H1 (cell line): ENCODE data around the gene MCC. TPM values are rescaled to one million over a fixed set of nuclear protein-coding genes. Genes with fewer than 3 reads are reported as not detected.

Source experiments
- CTCF ChIA-PET: fragments of 300-600 bp; sonication (Branson Sonifier 250); formaldehyde crosslinking; loops from one replicate; lab custom pipeline; 2021; ENCODE audit not compliant: partially characterized antibody; lab: Charles Lee
- POLR2A ChIA-PET: fragments of 300-600 bp; sonication (Branson Sonifier 250); formaldehyde crosslinking; loops from one replicate; lab custom pipeline; 2021; ENCODE audit warnings: inconsistent platforms; ENCODE audit not compliant: partially characterized antibody; lab: Charles Lee
- DNase-seq, 2 experiments: peaks; one replicate each; pipeline versions ENCODE4 v3.0.0 to v3.0.0-alpha.2; 2010 to 2022; ENCODE audit warnings: low spot score in 2 of 2, low read depth in 1 of 2, mixed read lengths in 1 of 2
- FAIRE-seq: peaks from 2 replicates; lab custom pipeline; 2011; peaks lifted over from hg19 to GRCh38; lab: Jason Lieb, UNC
- H2AFZ ChIP-seq: 2 replicates; pipeline ENCODE4 v1.8.1; 2012; ENCODE audit warnings: low read length, inconsistent platforms
- H2AK5ac ChIP-seq: 2 replicates; pipeline ENCODE4 v1.6.1; 2013; ENCODE audit warnings: low read depth, low read length
- H2BK120ac ChIP-seq: replicated peaks from 2 replicates; pipeline ENCODE3; 2013; ENCODE audit warnings: low read depth, low read length, inconsistent platforms
- H2BK12ac ChIP-seq: 2 replicates; pipeline ENCODE4 v1.6.1; 2013; ENCODE audit warnings: low read depth, low read length
- H2BK15ac ChIP-seq: 2 replicates; pipeline ENCODE4 v1.6.1; 2013; ENCODE audit warnings: low read length
- H2BK20ac ChIP-seq: 2 replicates; pipeline ENCODE4 v1.6.1; 2013; ENCODE audit warnings: low read length
- H2BK5ac ChIP-seq: 2 replicates; pipeline ENCODE4 v1.6.1; 2013; ENCODE audit warnings: low read depth, low read length
- H3K14ac ChIP-seq: 2 replicates; pipeline ENCODE4 v1.6.1; 2013; ENCODE audit warnings: inconsistent platforms; ENCODE audit not compliant: insufficient read length
- H3K18ac ChIP-seq: 2 replicates; pipeline ENCODE4 v1.6.1; 2013; ENCODE audit warnings: low read length; ENCODE audit errors: extremely low read depth
- H3K23ac ChIP-seq: 2 replicates; pipeline ENCODE4 v1.6.1; 2013; ENCODE audit warnings: inconsistent platforms; ENCODE audit not compliant: insufficient read length
- H3K23me2 ChIP-seq: 2 replicates; pipeline ENCODE4 v1.6.1; 2013; ENCODE audit warnings: low read depth, low read length
- H3K27ac ChIP-seq: 2 replicates; pipeline ENCODE4 v1.6.1; 2011; ENCODE audit warnings: low read depth, low read length, inconsistent platforms
- H3K27me3 ChIP-seq, 4 experiments: replicated peaks in 1 of 4; 1 replicate in 1 of 4; 2 replicates in 3 of 4; pipeline versions ENCODE4 v1.6.1 to v1.8.1; 2011 to 2013; ENCODE audit warnings: low read length in 3 of 4, mild to moderate bottlenecking in 3 of 4, inconsistent platforms in 2 of 4, mixed read lengths in 2 of 4, moderate library complexity in 1 of 4; ENCODE audit not compliant: control insufficient read depth in 3 of 4, insufficient read depth in 3 of 4; ENCODE audit errors: extremely low read depth in 1 of 4
- H3K36me3 ChIP-seq, 4 experiments: 2 replicates each; pipeline versions ENCODE4 v1.6.1 to v1.8.1; 2011 to 2013; ENCODE audit warnings: mild to moderate bottlenecking in 4 of 4, low read length in 3 of 4, moderate library complexity in 2 of 4, control low read depth in 1 of 4, inconsistent platforms in 1 of 4; ENCODE audit not compliant: insufficient read depth in 4 of 4, control insufficient read depth in 2 of 4
- H3K4ac ChIP-seq: replicated peaks from 2 replicates; pipeline ENCODE3; 2013; ENCODE audit warnings: low read length, low read depth, mixed read lengths, inconsistent platforms; ENCODE audit not compliant: insufficient read length
- H3K4me1 ChIP-seq, 4 experiments: replicated peaks in 1 of 4; 1 replicate in 1 of 4; 2 replicates in 3 of 4; pipeline versions ENCODE4 v1.6.1 to v1.8.1; 2011 to 2013; ENCODE audit warnings: low read length in 3 of 4, inconsistent platforms in 2 of 4, mixed read lengths in 1 of 4; ENCODE audit not compliant: insufficient read depth in 4 of 4, control insufficient read depth in 3 of 4
- H3K4me2 ChIP-seq, 2 experiments: 2 replicates each; pipeline versions ENCODE4 v1.6.1 to v1.8.1; 2011 to 2013; ENCODE audit warnings: low read depth in 2 of 2, low read length in 2 of 2, control low read depth in 1 of 2, inconsistent platforms in 1 of 2, mild to moderate bottlenecking in 1 of 2; ENCODE audit not compliant: insufficient read depth in 1 of 2
- H3K4me3 ChIP-seq, 4 experiments: fragments of 200-600, 300-600 bp in 1 of 4; sonication (generic), shearing (Covaris generic), sonication (Bioruptor Twin) in 1 of 4; 2 replicates each; pipeline versions ENCODE4 v1.5.1 to v1.8.1; 2011 to 2016; ENCODE audit warnings: low read length in 4 of 4, low read depth in 3 of 4, control low read depth in 2 of 4, inconsistent platforms in 2 of 4, mild to moderate bottlenecking in 2 of 4, mixed read lengths in 1 of 4, moderate library complexity in 1 of 4; ENCODE audit not compliant: insufficient read depth in 2 of 4; ENCODE audit errors: extremely low read depth in 1 of 4
- H3K56ac ChIP-seq: replicated peaks from 2 replicates; pipeline ENCODE3; 2013; ENCODE audit warnings: low read depth, mild to moderate bottlenecking, mixed read lengths, low read length, inconsistent platforms; ENCODE audit not compliant: insufficient read length
- H3K79me1 ChIP-seq: 2 replicates; pipeline ENCODE4 v1.6.1; 2013; ENCODE audit warnings: low read depth, low read length, control low read depth
- H3K79me2 ChIP-seq, 2 experiments: 2 replicates each; pipeline versions ENCODE4 v1.6.1 to v1.8.1; 2012 to 2013; ENCODE audit warnings: low read length in 2 of 2, mild to moderate bottlenecking in 2 of 2, inconsistent platforms in 1 of 2; ENCODE audit not compliant: insufficient read depth in 2 of 2, control insufficient read depth in 1 of 2
- H3K9ac ChIP-seq, 4 experiments: replicated peaks in 1 of 4; 1 replicate in 1 of 4; 2 replicates in 3 of 4; pipeline versions ENCODE4 v1.6.1 to v1.8.1; 2011 to 2013; ENCODE audit warnings: low read depth in 3 of 4, low read length in 3 of 4, control low read depth in 2 of 4, mild to moderate bottlenecking in 2 of 4, moderate library complexity in 2 of 4, inconsistent platforms in 1 of 4; ENCODE audit errors: extremely low read depth in 1 of 4
- H3K9me3 ChIP-seq, 2 experiments: 2 replicates each; pipeline versions ENCODE4 v1.6.1 to v1.8.1; 2012 to 2013; ENCODE audit warnings: mild to moderate bottlenecking in 2 of 2, moderate library complexity in 2 of 2, control low read depth in 1 of 2, inconsistent platforms in 1 of 2, low read depth in 1 of 2, low read length in 1 of 2, mixed read lengths in 1 of 2; ENCODE audit not compliant: insufficient read depth in 2 of 2
- H4K20me1 ChIP-seq, 2 experiments: replicated peaks in 1 of 2; 2 replicates each; pipeline versions ENCODE3 to v1.8.1; 2011 to 2013; ENCODE audit warnings: inconsistent platforms in 2 of 2, low read length in 2 of 2, mild to moderate bottlenecking in 1 of 2; ENCODE audit not compliant: insufficient read depth in 2 of 2, control insufficient read depth in 1 of 2
- H4K5ac ChIP-seq: 2 replicates; pipeline ENCODE4 v1.6.1; 2013; ENCODE audit warnings: low read length, low read depth, mixed read lengths, inconsistent platforms; ENCODE audit not compliant: insufficient read length
- H4K8ac ChIP-seq: 2 replicates; pipeline ENCODE4 v1.8.0; 2013; ENCODE audit warnings: mild to moderate bottlenecking, moderate library complexity, low read length, inconsistent platforms; ENCODE audit not compliant: insufficient read depth; ENCODE audit errors: extremely low read depth
- H4K91ac ChIP-seq: replicated peaks from 2 replicates; pipeline ENCODE3; 2013; ENCODE audit warnings: low read length, mixed read lengths, inconsistent platforms; ENCODE audit not compliant: insufficient read length
- BACH1 ChIP-seq: IDR thresholded peaks from 2 replicates; pipeline ENCODE4 v1.6.1; 2012; ENCODE audit warnings: low read length, improper control_type of control experiment
- BCL11A ChIP-seq, 2 experiments: IDR thresholded peaks; one replicate each; pipeline ENCODE4 v1.6.1; 2011; ENCODE audit warnings: low read depth in 2 of 2, low read length in 2 of 2, mild to moderate bottlenecking in 2 of 2
- CHD1 ChIP-seq: IDR thresholded peaks from 2 replicates; pipeline ENCODE4 v1.6.1; 2012; ENCODE audit warnings: low read depth, low read length, improper control_type of control experiment
- CREB1 ChIP-seq: IDR thresholded peaks from 2 replicates; pipeline ENCODE4 v1.6.1; 2012; ENCODE audit warnings: inconsistent platforms
- CTBP2 ChIP-seq: IDR thresholded peaks from 2 replicates; pipeline ENCODE4 v1.7.0; 2011; ENCODE audit warnings: borderline replicate concordance, mild to moderate bottlenecking, moderate library complexity, mixed read lengths, low read length; ENCODE audit not compliant: insufficient read depth, insufficient read length
- E2F6 ChIP-seq: IDR thresholded peaks from 2 replicates; pipeline ENCODE4 v1.6.1; 2012; ENCODE audit warnings: inconsistent platforms
- KDM4A ChIP-seq: IDR thresholded peaks from one replicate; pipeline ENCODE4 v1.7.1; 2012; ENCODE audit warnings: low read depth, mild to moderate bottlenecking, moderate library complexity, low read length, inconsistent platforms; ENCODE audit not compliant: severe bottlenecking
- KDM5A ChIP-seq: fragments of 200-600 bp; IDR thresholded peaks from 2 replicates; pipeline ENCODE4 v1.7.1; 2012; ENCODE audit warnings: mild to moderate bottlenecking, low read length, inconsistent platforms, mixed read lengths
- PHF8 ChIP-seq: fragments of 200-600 bp; sonication (generic); conservative IDR thresholded peaks from 2 replicates; pipeline ENCODE4 v1.7.1; 2012; ENCODE audit warnings: low read depth, mild to moderate bottlenecking, inconsistent platforms, low read length, moderate library complexity
- RBBP5 ChIP-seq: IDR thresholded peaks from 2 replicates; pipeline ENCODE4 v1.7.1; 2012; ENCODE audit warnings: low read depth, mild to moderate bottlenecking, inconsistent platforms, low read length, moderate library complexity, borderline replicate concordance
- SUZ12 ChIP-seq: fragments of 200-600 bp; sonication (generic); IDR thresholded peaks from 2 replicates; pipeline ENCODE4 v1.6.1; 2012; ENCODE audit warnings: mild to moderate bottlenecking, inconsistent platforms, low read length, moderate library complexity, mixed read lengths
- TAF1 ChIP-seq: IDR thresholded peaks from 2 replicates; pipeline ENCODE4 v1.6.1; 2011; ENCODE audit warnings: mild to moderate bottlenecking, low read depth, low read length
- WGBS, 2 experiments: shearing (Covaris generic) in 1 of 2; methylation state at CpG; one replicate each; pipeline versions ENCODE4 v1.1.6 to v1.1.7; 2013 to 2015; ENCODE audit warnings: low lambda C conversion rate in 2 of 2, mixed read lengths in 2 of 2, inconsistent platforms in 1 of 2, low coverage in 1 of 2, missing lambda C conversion rate in 1 of 2; ENCODE audit not compliant: insufficient replicate concordance in 2 of 2, insufficient coverage in 1 of 2, insufficient read length in 1 of 2; ENCODE audit errors: extremely low coverage in 1 of 2, missing lambda C conversion rate in 1 of 2; 5-methylcytosine and 5-hydroxymethylcytosine counted together
- polyA plus RNA-seq, 7 experiments: library from polyadenylated mRNA; depleted of rRNA in 3 of 7; stranded (reverse) in 5 of 7; unstranded in 2 of 7; fragments of >200 nt in 5 of 7; fragments of 200-250 nt in 2 of 7; gene quantifications; 1 replicate in 5 of 7; 2 replicates in 1 of 7; 4 replicates in 1 of 7; pipeline versions ENCODE4 v1.2.1 to v1.2.3, GENCODE V29; 2011 to 2013; ENCODE audit warnings: missing spikeins in 2 of 7, mixed read lengths in 2 of 7
- total RNA-seq: library from RNA; stranded (reverse); fragmentation: NEBNext Ultra II Directional; extraction: Animal tissue kit (Norgen Biotek cat#: 25700); gene quantifications from 2 replicates; pipeline ENCODE4 v1.2.1, GENCODE V29; 2021

The MCC gene
- total and polyA plus RNA-seq, 2 of the 8 experiments (the other 6 are each of a cell fraction or from before 2014, with no cell fraction given): 2.6 to 18.3 TPM

GRCh38 chr5:113262674-113263073 is 225.6 kb downstream of the MCC start:
- Histone ChIP-seq H2BK20ac (no peak overlapping the region), H3K56ac (no peak overlapping the region), H3K79me2 (peaks cover 0 to 55% of the 10 kb centered on the region in 2 experiments; a peak in 3 of 4 replicates), H2BK12ac (no peak overlapping the region), H4K5ac (no peak overlapping the region), H3K4me1 (peaks cover 0 to 12% (median 7%) of the 10 kb centered on the region in 4 experiments; a peak in 3 of 7 replicates), H3K23ac (no peak overlapping the region), H3K4ac (no peak overlapping the region), H4K20me1 (no peaks in the 10 kb centered on the region), H3K9ac (no peak overlapping the region), H3K36me3 (peaks cover 0 to 4% (median 0%) of the 10 kb centered on the region in 4 experiments; a peak in 1 of 8 replicates), H3K18ac (no peak overlapping the region), H3K4me3 (no peak overlapping the region), H3K9me3 (peaks cover 0 to 5% of the 10 kb centered on the region in 2 experiments; a peak in 1 of 4 replicates), H2BK15ac (no peak overlapping the region), H3K27ac (no peak overlapping the region), H3K14ac (no peak overlapping the region), H2AK5ac (no peak overlapping the region), H2BK120ac (no peak overlapping the region), H3K27me3 (peaks cover 0 to 1% (median 0%) of the 10 kb centered on the region in 4 experiments; a peak in 2 of 7 replicates), H4K8ac (no peak overlapping the region), H2AFZ (no peak overlapping the region), H3K79me1 (peaks cover under 1% of the 10 kb centered on the region; the same call in 1 of the 2 replicates), H4K91ac (no peak overlapping the region), H3K23me2 (no peaks in the 10 kb centered on the region), H3K4me2 (no peak overlapping the region), H2BK5ac (no peak overlapping the region)
- 90% methylated on average over 3 of the region's 3 CpGs; no CpG with 5 or more reads in 1 of the 2 experiments for WGBS, 2 experiments
- DNase-seq (no peak), FAIRE-seq (no peak)
- CTCF ChIA-PET: interaction anchor here (0.9 to 2.4 kb wide), 2 partner anchors 11 to 13 kb away, joined by 3 to 7 read pairs; no protein-coding TSS in a partner anchor
- POLR2A ChIA-PET: no interaction called here
- TF ChIP-seq KDM4A (no peak), CREB1 (no peak), CHD1 (no peak), RBBP5 (no peak), CTBP2 (no peak), E2F6 (no peak), BCL11A (IDR thresholded peaks at IDR 0.05; ENCODE audit: low read depth in 2 of 2, low read length in 2 of 2) (no peak), PHF8 (no peak), BACH1 (no peak), TAF1 (no peak), SUZ12 (no peak), KDM5A (no peak)
